GM18508 (cell line): ENCODE measurements around the gene YBEY.
"Not testable (repeated sequence)": the region's sequence is repeated elsewhere in the genome, so short reads cannot be mapped to it uniquely, and the experiment has no call there.

Experiments used
- ATAC-seq: cut with Tn5 transposase; IDR thresholded peaks from one replicate; pipeline ENCODE4 v1.9.1; 2021; ENCODE audit warnings: moderate number of reproducible peaks; ENCODE audit not compliant: insufficient read depth, unreplicated experiment

Gene YBEY, protein sequence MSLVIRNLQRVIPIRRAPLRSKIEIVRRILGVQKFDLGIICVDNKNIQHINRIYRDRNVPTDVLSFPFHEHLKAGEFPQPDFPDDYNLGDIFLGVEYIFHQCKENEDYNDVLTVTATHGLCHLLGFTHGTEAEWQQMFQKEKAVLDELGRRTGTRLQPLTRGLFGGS

DNA sequence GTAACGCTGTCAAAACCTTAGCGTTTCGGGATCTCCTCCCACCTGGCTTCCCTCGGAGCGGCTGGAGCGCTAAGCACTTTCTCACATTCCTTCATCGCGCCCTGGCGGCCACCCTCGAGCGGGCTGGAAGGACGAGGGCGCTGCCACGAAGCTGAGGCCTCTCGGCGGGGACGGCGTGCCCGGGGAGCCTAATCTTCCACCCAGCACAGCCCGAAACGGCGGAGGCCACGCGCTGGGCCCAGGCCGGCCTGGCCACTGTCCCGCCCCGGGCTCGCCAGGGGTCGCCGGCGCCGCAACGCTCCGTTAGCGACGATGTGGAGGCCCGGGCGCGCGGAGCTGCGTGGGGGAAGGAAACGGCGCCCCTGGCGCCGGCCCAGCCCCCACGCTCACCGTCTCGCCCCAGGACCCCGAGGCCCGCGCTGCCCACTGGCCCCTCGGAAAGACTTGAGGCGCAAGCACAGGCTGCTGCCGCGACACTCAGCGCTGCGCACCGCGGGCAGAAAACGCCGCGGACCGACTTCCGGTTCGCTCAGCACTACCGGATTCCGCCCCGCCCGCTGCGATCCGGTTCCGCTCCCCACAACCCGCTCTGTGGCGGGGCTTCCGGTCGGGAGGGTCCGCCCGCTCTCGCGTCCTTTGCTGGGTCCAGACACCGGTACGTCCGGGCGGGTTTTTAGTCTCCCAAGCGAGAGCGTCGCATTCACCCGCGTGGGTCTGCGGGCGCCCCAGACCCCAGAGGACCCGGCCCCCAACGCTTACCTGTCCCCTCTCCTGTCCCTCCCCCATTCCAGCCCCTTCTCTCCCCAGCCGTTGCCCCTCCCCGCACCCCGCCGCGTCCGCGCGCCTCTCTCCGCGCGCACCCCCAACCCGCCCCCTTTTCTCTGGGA lies at the start of gene YBEY:
Gene YBEY, plus strand, starts transcription at position 582 of the 887 bp plus-strand sequence. CDS start 572 bp downstream, outside the sequence.
- ATAC-seq: no peak

DNA sequence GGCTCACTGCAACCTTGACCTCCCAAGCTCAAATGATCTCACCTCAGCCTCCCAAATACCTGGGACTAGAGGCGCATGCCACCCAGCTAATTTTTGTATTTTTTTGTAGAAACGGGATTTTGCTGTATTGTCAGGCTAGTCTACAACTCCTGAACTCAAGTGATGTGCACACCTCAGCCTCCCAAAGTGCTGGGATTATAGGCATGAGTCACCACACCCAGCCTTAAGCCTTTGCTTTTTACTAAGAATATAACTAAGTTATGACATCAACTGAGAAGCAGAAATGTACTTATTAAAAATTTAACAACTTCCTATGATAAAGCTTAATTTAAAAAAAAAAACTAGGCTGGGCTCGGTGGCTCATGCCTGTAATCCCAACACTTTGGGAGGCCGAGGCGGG lies 48.7 kb upstream of the YBEY start:
- no peak for ATAC-seq

GRCh38 chr21:46239817-46240325 lies 46.3 kb upstream of the YBEY start:
- ATAC-seq: no peak

DNA sequence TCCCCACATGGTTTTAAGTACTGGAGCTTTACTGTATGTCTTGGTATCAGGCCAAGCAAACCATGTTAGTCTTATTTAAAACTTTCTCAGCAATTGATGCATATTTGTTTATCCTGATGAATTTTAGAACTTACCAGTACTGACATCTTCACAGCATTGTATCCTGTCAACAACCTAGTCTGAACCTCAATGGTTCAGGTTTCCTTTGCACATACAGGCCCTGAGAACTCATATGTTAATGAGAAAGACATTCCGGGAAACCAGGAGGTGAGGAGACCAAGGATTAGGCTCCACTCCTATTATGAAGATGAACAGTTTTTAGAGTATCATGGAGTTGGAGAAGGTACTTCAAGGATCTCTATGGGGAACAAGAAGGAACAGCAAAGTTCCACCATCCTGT lies 44.6 kb upstream of the YBEY start:
- ATAC-seq: not testable (repeated sequence)

GRCh38 chr21:46243325-46243724 lies 42.8 kb upstream of the YBEY start:
- no peak for ATAC-seq

DNA sequence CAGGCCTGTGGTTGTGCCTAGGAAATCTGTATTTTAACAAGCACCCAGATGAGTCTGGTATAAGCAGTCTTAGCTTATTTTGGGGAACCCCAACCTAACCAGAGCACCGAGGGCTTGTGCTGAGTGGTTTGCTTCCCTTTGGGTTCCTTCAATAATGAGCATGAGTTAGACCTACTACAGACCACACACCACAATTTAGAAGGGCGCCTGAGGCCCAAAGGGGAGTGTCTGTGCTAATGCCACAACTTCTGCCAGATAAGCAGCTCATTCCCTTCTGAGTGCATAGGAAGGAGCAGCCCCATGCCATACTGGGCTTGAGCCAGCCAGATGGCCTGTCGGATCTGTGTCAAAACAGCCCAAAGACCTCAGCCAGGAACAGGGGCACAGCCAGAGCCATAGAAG lies 42.2 kb upstream of the YBEY start:
- no peak for ATAC-seq

DNA sequence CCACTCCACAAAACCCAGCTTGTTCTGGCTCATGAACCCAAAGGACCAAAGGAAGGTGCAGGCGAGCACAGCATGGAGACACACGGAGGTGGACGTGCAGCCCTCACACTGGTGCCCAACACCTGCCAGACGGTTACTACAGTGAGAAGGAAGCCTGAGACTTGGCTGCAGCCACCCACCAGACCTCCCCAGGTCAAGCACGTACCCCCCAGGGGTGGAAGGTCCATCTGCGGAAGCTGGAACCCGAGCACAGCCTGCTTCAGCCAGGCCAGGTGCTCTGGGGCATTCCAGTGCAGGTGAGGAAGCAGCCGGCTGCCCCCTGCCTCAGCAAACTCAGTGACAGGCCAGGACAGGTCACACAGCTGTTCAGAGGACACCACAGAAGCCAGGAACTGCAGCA lies 41.5 kb upstream of the YBEY start:
- ATAC-seq: no peak

DNA sequence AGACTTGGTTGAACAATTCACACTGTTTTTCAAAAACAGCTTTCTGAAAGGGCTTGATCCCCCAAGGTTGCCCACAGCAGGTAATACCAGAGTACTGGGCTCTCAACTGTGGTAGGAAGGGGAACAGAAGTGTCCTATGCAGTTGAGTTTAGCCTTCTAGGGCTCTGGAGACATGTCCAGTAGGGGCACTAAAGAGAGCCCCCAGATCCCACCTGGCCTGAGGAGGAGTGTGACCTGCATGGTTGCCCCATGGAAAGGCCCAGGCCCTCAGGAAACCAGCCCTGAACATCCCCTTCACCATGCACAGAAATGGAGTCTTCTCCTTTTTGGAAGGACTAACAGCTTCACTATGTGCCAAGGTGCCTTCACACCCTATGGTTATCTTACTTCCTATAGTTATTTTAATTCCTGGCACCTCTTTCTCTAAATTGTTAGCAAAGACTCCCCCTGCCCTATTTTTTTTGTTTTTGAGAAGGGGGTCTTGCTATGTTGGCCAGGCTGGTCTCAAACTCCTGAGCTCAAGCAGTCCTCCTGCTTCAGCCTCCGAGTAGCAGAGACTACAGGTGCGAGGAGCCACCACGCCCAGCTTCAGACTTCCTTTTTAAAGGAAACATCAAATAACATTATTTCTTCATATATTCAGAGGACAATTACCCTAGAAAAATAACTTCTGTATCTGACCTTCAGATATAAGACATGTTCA lies 40.8 kb upstream of the YBEY start:
- no peak for ATAC-seq

GRCh38 chr21:46246345-46246744 lies 39.8 kb upstream of the YBEY start:
- no peak for ATAC-seq

- no peak for ATAC-seq
Measured at GRCh38 chr21:46247699-46248421, 38.3 kb upstream of the YBEY start.

DNA sequence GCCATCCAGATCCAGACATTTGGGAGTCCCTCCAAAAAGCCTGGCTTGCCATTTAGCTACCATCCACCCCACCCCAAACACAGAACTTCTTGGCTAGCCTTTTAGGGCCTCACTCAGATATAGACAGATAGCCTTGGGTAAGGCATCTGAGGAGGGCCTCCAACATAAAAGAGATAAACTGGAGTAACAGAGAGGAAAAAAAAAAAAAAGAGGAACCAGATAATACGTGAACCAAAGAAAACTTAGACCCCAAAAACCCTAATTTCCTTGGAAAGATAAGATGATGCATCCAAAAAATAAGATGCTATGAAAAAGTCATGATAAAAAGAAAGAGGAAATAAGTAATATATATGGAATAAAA lies 37.7 kb upstream of the YBEY start:
- no peak for ATAC-seq

DNA sequence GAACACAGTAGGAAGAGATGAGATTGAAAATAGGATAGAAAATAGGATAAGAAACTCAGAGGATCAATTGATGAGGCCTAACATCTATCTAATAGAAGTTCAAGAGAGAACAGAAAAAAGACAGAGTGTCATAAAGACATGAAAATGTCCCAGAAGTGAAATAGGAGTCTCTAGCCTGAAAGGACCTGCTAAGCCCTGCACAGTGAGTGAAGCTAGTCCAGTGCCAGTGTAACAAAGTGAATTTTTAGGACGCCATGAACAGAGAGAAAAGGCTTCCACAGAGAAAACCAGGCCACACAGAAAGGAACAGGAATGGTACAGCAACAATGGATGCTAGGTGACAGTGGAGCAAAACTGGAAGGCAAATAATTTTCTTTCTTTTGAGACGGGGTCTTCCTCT lies 37.3 kb upstream of the YBEY start:
- ATAC-seq: no peak

DNA sequence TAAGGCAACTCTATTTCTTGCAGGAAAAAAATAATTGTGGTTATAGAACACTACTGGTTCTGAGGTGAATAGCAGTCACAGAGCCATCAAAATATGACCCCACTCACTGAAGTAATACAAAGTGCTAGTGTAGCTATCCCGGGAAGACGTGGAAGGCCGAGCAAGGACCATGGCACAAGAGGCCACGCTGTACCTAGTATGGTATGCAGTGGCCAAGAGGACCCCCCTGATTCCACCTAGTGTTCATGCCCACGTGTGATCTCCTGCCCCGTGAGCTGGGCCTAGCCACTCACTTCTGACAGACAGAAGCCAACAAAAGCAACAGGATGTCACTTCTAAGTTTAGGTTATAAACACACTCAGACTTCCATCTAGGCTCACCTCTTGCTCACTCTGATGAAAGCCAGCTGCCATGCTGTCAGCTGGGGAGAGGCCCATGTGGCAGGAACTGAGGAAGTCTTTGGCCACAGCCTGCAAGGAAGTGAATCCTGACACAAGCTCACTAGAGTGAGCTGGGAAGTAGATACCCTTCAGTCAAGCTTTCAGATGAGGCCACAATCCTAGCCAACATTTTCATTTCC lies 35.9 kb upstream of the YBEY start:
- no peak for ATAC-seq

GRCh38 chr21:46252840-46253239 lies 33.3 kb upstream of the YBEY start:
- no peak for ATAC-seq

GRCh38 chr21:46253610-46254124 lies 32.5 kb upstream of the YBEY start:
- no peak for ATAC-seq

DNA sequence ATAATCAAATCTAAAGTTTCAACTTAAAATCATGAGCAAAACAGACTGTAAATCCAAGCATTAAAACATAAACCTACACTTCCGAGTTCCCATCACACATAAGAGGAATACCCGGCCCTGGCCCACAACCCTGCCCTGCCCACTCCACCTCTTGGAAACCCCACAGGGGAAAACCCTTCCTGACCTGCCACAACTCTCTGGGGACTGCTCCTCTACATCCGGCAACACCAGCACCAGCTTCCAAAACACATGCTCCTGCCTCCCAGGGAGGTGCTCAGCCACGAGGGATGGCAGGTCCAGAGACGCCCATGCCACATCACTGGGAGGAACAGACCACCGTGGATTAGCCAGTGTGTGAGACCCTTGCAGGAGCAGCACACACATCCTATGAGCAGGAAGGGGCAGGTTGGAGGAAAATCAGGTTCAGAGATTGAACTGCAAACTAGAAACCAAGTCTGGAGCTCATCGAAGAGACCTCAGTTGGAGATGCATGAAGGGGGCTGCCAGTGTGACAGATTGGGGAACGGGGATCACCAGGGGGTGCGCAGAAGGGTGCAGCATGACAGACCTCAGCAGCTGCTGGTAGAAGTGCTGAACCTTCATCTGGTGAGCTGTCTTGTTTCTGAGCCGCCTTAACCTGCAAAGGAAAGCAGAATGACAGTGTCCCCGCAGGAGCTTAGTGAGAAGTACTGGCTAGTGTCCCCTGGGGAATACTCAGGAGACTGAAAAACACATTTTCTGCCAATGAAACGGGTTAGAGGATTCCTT lies 31.8 kb upstream of the YBEY start:
- ATAC-seq: no peak

DNA sequence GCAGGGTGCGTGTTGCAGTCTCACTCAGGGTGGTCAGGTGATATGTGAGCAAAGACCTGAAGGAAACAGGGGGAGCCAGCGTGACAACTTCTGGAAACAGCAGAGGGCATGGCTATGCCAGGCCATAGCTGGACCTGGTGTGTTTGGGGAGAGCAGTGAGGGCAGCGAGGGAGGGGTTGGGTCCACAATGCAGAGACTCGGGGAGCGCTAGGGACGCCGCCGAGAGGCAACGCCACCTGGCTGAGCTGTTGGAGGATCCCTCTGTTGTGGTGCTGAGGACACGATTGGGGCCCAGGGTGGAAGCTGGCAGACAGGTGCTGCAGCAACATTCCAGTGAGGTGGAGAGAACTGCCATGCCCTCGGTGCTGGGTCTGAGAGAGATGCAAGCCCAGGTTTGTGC lies 31.0 kb upstream of the YBEY start:
- no peak for ATAC-seq

GRCh38 chr21:46255758-46256337 lies 30.3 kb upstream of the YBEY start:
- ATAC-seq: no peak

DNA sequence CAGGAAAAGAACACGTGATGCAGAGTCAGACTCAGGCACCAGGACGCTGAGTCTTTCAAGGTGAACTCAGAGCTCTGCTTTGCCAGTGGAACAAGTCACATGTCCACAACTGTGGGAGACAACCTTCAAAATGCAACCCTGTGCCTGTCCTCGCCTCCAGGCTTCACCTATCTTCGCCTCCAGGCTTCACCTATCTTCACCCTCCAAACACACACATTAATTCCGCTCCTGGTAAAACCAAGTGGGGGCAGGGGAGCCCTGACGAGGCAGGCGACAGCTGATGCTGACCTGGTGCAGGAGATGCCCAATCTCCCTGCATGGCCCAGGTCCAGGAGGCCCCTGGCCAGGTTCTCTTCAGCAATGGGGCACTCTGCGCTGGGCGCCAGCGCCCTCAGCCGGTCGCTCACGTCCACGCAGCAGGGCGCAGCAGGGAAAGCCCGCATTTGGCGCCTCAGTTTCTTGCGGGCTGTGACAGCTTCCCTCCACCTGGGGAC lies 29.6 kb upstream of the YBEY start:
- no peak for ATAC-seq
